GM12878 (cell line): ENCODE measurements around the gene GRHL1. TPM values are rescaled to one million over a fixed set of nuclear protein-coding genes. Genes with fewer than 3 reads are reported as not detected.
"Not testable (repeated sequence)": the region's sequence is repeated elsewhere in the genome, so short reads cannot be mapped to it uniquely, and the experiment has no call there.

Source experiments
- ATAC-seq: fragments of 200-7000 bp; cut with Tn5 transposase; 3 replicates; pipeline ENCODE4 v1.9.1; 2020; ENCODE audit warnings: mild to moderate bottlenecking, moderate library complexity
- BruUV-seq: library from RNA; stranded (reverse); fragments of 400-500 nt; replicated peaks from 2 replicates; lab custom pipeline; 2021; lab: Mats Ljungman, UMichigan
- CTCF ChIA-PET: fragments of 300-600 bp; sonication (Branson Sonifier 250); formaldehyde crosslinking; extraction: SDS; loops from one replicate; lab custom pipeline; 2021; ENCODE audit warnings: inconsistent platforms; lab: Yijun Ruan, JAX
- POLR2A ChIA-PET: fragments of 350-600 bp; formaldehyde crosslinking; extraction: SDS; loops from one replicate; lab custom pipeline; 2021; ENCODE audit warnings: inconsistent platforms; lab: Charles Lee
- RAD21 ChIA-PET: fragments of 300-600 bp; sonication (Branson Sonifier 250); formaldehyde crosslinking; loops from one replicate; lab custom pipeline; 2023; ENCODE audit warnings: antibody characterized with exemption; ENCODE audit not compliant: unreplicated experiment; lab: Charles Lee
- SMC1A ChIA-PET: fragments of 300-600 bp; sonication (Branson Sonifier 250); formaldehyde crosslinking; loops from one replicate; lab custom pipeline; 2023; ENCODE audit not compliant: unreplicated experiment, uncharacterized antibody; lab: Charles Lee
- DNase-seq: peaks from one replicate; pipeline ENCODE4 v3.0.0-alpha.2; 2011; ENCODE audit warnings: low read depth, low spot score
- FAIRE-seq: peaks from 3 replicates; lab custom pipeline; 2011; peaks lifted over from hg19 to GRCh38; lab: Jason Lieb, UNC
- H2AFZ ChIP-seq: 2 replicates; pipeline ENCODE4 v1.6.0; 2011; ENCODE audit warnings: low read depth, low read length, control low read depth; ENCODE audit not compliant: control insufficient read depth
- H3K27ac ChIP-seq: 2 replicates; pipeline ENCODE4 v1.5.1; 2011; ENCODE audit warnings: control low read depth; ENCODE audit not compliant: control insufficient read depth, insufficient read depth
- H3K27me3 ChIP-seq, 2 experiments: replicated peaks in 1 of 2; 2 replicates each; pipeline versions ENCODE4 v1.6.0 to v1.6.1; 2011; ENCODE audit warnings: low read length in 1 of 2; ENCODE audit not compliant: control insufficient read depth in 2 of 2, insufficient read depth in 2 of 2
- H3K36me3 ChIP-seq, 2 experiments: 2 replicates each; pipeline ENCODE4 v1.5.1; 2011; ENCODE audit warnings: low read length in 1 of 2; ENCODE audit not compliant: control insufficient read depth in 2 of 2, insufficient read depth in 2 of 2
- H3K4me1 ChIP-seq: 2 replicates; pipeline ENCODE4 v1.6.1; 2011; ENCODE audit warnings: mild to moderate bottlenecking, low read length, moderate library complexity, mixed read lengths; ENCODE audit not compliant: control insufficient read depth, insufficient read depth
- H3K4me2 ChIP-seq: 2 replicates; pipeline ENCODE4 v1.6.0; 2011; ENCODE audit warnings: control low read depth; ENCODE audit not compliant: control insufficient read depth, insufficient read depth
- H3K4me3 ChIP-seq: fragments of 200-600 bp; sonication (generic); 2 replicates; pipeline ENCODE4 v1.5.1; 2016
- H3K79me2 ChIP-seq: 2 replicates; pipeline ENCODE4 v1.6.0; 2011; ENCODE audit warnings: low read length; ENCODE audit not compliant: control insufficient read depth, insufficient read depth
- H3K9ac ChIP-seq: 2 replicates; pipeline ENCODE4 v1.8.0; 2011; ENCODE audit warnings: low read length, control low read depth, mixed read lengths; ENCODE audit not compliant: control insufficient read depth, insufficient read depth
- H3K9me3 ChIP-seq: replicated peaks from 3 replicates; pipeline ENCODE4 v1.5.1; 2011; ENCODE audit warnings: mild to moderate bottlenecking, low read length; ENCODE audit not compliant: control insufficient read depth, insufficient read depth
- H4K20me1 ChIP-seq: 2 replicates; pipeline ENCODE4 v1.6.0; 2011; ENCODE audit not compliant: control insufficient read depth, insufficient read depth
- POU2F2 ChIP-seq: IDR thresholded peaks from 3 replicates; pipeline ENCODE4 v1.6.1; 2011; ENCODE audit warnings: low read depth, mild to moderate bottlenecking, low read length, borderline replicate concordance
- TCF3 ChIP-seq: IDR thresholded peaks from 2 replicates; pipeline ENCODE4 v1.6.1; 2012; ENCODE audit warnings: low read depth, mild to moderate bottlenecking, low read length, borderline replicate concordance; ENCODE audit not compliant: insufficient read depth
- WGBS: methylation state at CpG from one replicate; pipeline ENCODE4 v1.1.6; 2016; ENCODE audit warnings: low lambda C conversion rate; ENCODE audit not compliant: insufficient replicate concordance, insufficient coverage; ENCODE audit errors: missing lambda C conversion rate; 5-methylcytosine and 5-hydroxymethylcytosine counted together
- in situ Hi-C: fragments of 300-500 bp; cut with MboI; formaldehyde crosslinking; loops from 9 replicates; pipeline ENCODE4 v1.14.3; 2018; ENCODE audit warnings: mixed read lengths
- intact Hi-C: fragments of 100-400 bp; cut with micrococcal nuclease; formaldehyde crosslinking; loops from one replicate; pipeline ENCODE4 v1.14.2; 2022; ENCODE audit not compliant: unreplicated experiment
- polyA plus RNA-seq, 11 experiments: library from polyadenylated mRNA; depleted of rRNA in 4 of 11; unstranded in 6 of 11; stranded (reverse) in 5 of 11; fragments of >200 nt; fragmentation: Nextera tagmentation in 4 of 11; fragmentation: Illumina TruSeq in 1 of 11; extraction: Ambion mirVana in 4 of 11; extraction: Trizol in 1 of 11; gene quantifications; 1 replicate in 1 of 11; 2 replicates in 10 of 11; pipeline versions ENCODE4 v1.2.1 to v1.2.3, GENCODE V29; 2011 to 2016; ENCODE audit warnings: inconsistent platforms in 2 of 11, missing spikeins in 2 of 11, low read depth in 1 of 11
- total RNA-seq, 4 experiments: library from RNA; depleted of rRNA in 3 of 4; stranded (reverse); fragments of >200 nt in 3 of 4; fragmentation: Illumina TruSeq in 1 of 4; extraction: Trizol in 1 of 4; gene quantifications; 2 replicates each; pipeline versions ENCODE4 v1.2.1 to v1.2.3, GENCODE V29; 2013 to 2021
- TF ChIP-seq, protein P1 (sequence below): IDR thresholded peaks from 2 replicates; pipeline ENCODE4 v1.6.1; 2011; ENCODE audit warnings: mild to moderate bottlenecking, low read depth, low read length, moderate library complexity; ENCODE audit not compliant: insufficient replicate concordance
- TF ChIP-seq, protein P2 (sequence below): IDR thresholded peaks from 2 replicates; pipeline ENCODE4 v1.6.1; 2011; ENCODE audit warnings: borderline replicate concordance, low read depth, mild to moderate bottlenecking, moderate library complexity, low read length; ENCODE audit not compliant: insufficient read depth, poor library complexity, severe bottlenecking

GRHL1 gene
- total and polyA plus RNA-seq, 10 of the 15 experiments (the other 5 are each of a cell fraction or from before 2014, with no cell fraction given), result 0.09 to 0.81 (median 0.28) TPM; not detected in 1

DNA sequence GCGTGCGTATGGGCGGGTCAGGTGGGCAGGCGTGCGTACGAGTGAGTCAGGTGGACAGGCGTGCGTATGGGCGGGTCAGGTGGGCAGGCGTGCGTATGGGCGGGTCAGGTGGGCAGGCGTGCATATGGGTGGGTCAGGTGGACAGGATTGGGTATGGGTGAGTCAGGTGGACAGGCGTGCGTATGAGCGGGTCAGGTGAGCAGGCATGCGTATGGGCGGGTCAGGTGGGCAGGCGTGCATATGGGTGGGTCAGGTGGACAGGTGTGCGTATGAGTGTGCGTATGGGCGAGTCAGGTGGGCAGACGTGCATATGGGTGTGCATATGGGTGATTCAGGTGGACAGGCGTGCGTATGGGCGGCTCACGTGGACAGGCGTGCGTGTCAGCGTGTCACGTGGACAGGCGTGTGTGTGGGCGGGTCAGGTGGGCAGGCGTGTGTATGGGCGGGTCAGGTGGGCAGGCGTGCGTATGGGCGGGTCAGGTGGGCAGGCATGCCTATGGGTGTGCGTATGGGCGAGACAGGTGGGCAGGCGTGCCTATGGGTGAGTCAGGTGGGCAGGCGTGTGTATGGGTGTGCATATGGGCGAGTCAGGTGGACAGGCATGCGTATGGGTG, 64.0 kb downstream of the GRHL1 start:
- not testable (repeated sequence) for FAIRE-seq

DNA sequence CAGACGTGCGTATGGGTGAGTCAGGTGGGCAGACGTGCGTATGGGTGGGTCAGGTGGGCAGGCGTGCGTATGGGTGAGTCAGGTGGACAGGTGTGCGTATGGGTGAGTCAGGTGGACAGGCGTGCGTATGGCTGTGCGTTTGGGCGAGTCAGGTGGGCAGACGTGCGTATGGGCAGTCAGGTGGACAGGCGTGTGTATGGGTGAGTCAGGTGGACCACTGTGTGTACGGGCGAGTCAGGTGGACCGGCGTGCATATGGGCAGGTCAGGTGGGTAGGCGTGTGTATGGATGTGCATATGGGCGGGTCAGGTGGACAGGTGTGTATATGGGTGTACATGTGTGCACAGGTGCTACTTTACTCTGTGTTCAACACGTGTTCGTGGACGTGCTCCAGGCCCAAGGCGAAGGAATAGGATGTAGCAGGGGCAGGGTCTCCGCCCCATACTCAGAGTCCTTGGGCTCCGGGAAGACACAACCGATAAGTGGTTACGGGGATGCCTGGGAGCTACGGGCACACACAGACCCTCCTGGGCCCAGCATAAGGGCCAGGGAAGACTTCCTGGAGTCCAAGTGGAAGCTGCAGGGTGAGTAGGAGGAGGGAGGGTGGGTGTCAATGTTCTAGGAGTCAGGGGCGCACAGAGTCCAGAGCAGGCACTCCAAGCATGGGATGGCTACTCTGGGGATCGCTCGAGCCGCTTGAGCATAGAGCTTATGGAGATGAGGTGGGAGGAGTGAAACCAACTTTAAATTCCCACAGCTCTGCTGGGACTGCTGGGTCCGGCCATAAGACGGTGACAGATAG, 64.7 kb downstream of the GRHL1 start:
- intact Hi-C loops, result no loop called here
- ChIA-PET RAD21 (no interaction called here), POLR2A (no interaction called here), SMC1A (no interaction called here), CTCF (interaction anchor here (1.6 kb wide), 1 partner anchor 32 kb away, joined by 5 read pairs; no protein-coding TSS in a partner anchor)
- Histone ChIP-seq H3K79me2 (no peaks in the 10 kb centered on the region), H3K9me3 (peaks cover 2% of the 10 kb centered on the region; the same call in 1 of the 3 replicates), H3K4me2 (no peak overlapping the region), H2AFZ (no peak overlapping the region), H3K4me3 (no peak overlapping the region), H3K9ac (no peak overlapping the region), H3K4me1 (no peaks in the 10 kb centered on the region), H3K27ac (no peak overlapping the region), H4K20me1 (no peaks in the 10 kb centered on the region), H3K36me3 (no peaks in the 10 kb centered on the region), H3K27me3 (no peaks in the 10 kb centered on the region; a peak in 1 of 4 replicates)
- DNase-seq (no peak), FAIRE-seq (no peak), ATAC-seq (no peak)
- WGBS, result 84% methylated on average over 35 of the region's 35 CpGs
- BruUV-seq, result no TSS peak
- in situ Hi-C loops, result no loop called here
- TF ChIP-seq, protein P1, sequence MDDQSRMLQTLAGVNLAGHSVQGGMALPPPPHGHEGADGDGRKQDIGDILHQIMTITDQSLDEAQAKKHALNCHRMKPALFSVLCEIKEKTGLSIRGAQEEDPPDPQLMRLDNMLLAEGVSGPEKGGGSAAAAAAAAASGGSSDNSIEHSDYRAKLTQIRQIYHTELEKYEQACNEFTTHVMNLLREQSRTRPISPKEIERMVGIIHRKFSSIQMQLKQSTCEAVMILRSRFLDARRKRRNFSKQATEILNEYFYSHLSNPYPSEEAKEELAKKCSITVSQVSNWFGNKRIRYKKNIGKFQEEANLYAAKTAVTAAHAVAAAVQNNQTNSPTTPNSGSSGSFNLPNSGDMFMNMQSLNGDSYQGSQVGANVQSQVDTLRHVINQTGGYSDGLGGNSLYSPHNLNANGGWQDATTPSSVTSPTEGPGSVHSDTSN, result peak; percentile 37
- TF ChIP-seq, protein P2, sequence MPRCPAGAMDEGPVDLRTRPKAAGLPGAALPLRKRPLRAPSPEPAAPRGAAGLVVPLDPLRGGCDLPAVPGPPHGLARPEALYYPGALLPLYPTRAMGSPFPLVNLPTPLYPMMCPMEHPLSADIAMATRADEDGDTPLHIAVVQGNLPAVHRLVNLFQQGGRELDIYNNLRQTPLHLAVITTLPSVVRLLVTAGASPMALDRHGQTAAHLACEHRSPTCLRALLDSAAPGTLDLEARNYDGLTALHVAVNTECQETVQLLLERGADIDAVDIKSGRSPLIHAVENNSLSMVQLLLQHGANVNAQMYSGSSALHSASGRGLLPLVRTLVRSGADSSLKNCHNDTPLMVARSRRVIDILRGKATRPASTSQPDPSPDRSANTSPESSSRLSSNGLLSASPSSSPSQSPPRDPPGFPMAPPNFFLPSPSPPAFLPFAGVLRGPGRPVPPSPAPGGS, result peak; percentile 96
- TF ChIP-seq POU2F2 (no peak), TCF3 (0 out of 2 replicates have a peak, but pooled peaks have one; percentile 50)

More for the DNA sequence above, 64.0 kb downstream of the GRHL1 start:
- H3K9ac ChIP-seq, H3K4me1 ChIP-seq, H3K79me2 ChIP-seq, RAD21 ChIA-PET, H3K36me3 ChIP-seq, H3K4me3 ChIP-seq, in situ Hi-C loops, H3K27me3 ChIP-seq, BruUV-seq, H3K9me3 ChIP-seq, intact Hi-C loops, POLR2A ChIA-PET, H4K20me1 ChIP-seq, H2AFZ ChIP-seq, H3K4me2 ChIP-seq, SMC1A ChIA-PET, ATAC-seq, DNase-seq, H3K27ac ChIP-seq, CTCF ChIA-PET: not testable (repeated sequence)
- TF ChIP-seq, protein P2, result peak; percentile 14
- WGBS, result 94% methylated on average over 33 of the region's 44 CpGs
